GM23338 (cell line): ENCODE results near the gene CLCF1. TPM values are rescaled to one million over a fixed set of nuclear protein-coding genes. Genes with fewer than 3 reads are reported as not detected.

Experiments
- ATAC-seq: fragments of 200-7000 bp; cut with Tn5 transposase; 3 replicates; pipeline ENCODE4 v1.9.1; 2020
- DNase-seq: peaks from one replicate; pipeline ENCODE4 v3.0.0-alpha.2; 2015; ENCODE audit warnings: low spot score
- H2AFZ ChIP-seq: fragments of 200-600 bp; sonication (generic); 2 replicates; pipeline ENCODE4 v1.8.0; 2016; ENCODE audit warnings: antibody characterized with exemption, mild to moderate bottlenecking, moderate library complexity
- H3F3A ChIP-seq: fragments of 200-600 bp; sonication (generic); replicated peaks from 2 replicates; pipeline ENCODE4 v1.8.0; 2017; ENCODE audit warnings: antibody characterized with exemption, mixed run types, low read depth
- H3K27ac ChIP-seq: fragments of 200-600 bp; sonication (generic); 2 replicates; pipeline ENCODE4 v1.6.1; 2016; ENCODE audit warnings: low read depth
- H3K27me3 ChIP-seq: fragments of 200-600 bp; sonication (generic); 2 replicates; pipeline ENCODE4 v1.8.0; 2016; ENCODE audit warnings: mild to moderate bottlenecking, mixed run types, moderate library complexity; ENCODE audit not compliant: insufficient read depth
- H3K36me3 ChIP-seq: fragments of 200-600 bp; sonication (generic); 2 replicates; pipeline ENCODE4 v1.8.0; 2016; ENCODE audit warnings: mild to moderate bottlenecking; ENCODE audit not compliant: insufficient read depth
- H3K4me1 ChIP-seq: fragments of 200-600 bp; sonication (generic); 2 replicates; pipeline ENCODE4 v1.8.0; 2016; ENCODE audit warnings: mild to moderate bottlenecking, moderate library complexity; ENCODE audit not compliant: insufficient read depth
- H3K4me2 ChIP-seq: fragments of 200-600 bp; sonication (generic); 2 replicates; pipeline ENCODE4 v1.7.1; 2017; ENCODE audit warnings: mixed run types
- H3K4me3 ChIP-seq: fragments of 200-600 bp; sonication (generic); 2 replicates; pipeline ENCODE4 v1.6.1; 2016; ENCODE audit warnings: mixed run types
- H3K79me2 ChIP-seq: fragments of 200-600 bp; sonication (generic); replicated peaks from 2 replicates; pipeline ENCODE4 v1.8.0; 2017; ENCODE audit warnings: mild to moderate bottlenecking; ENCODE audit not compliant: insufficient read depth
- H3K9me2 ChIP-seq: fragments of 200-600 bp; sonication (generic); 2 replicates; pipeline ENCODE4 v1.8.0; 2017; ENCODE audit not compliant: insufficient read depth
- H4K20me1 ChIP-seq: fragments of 200-600 bp; sonication (generic); replicated peaks from 2 replicates; pipeline ENCODE4 v1.8.0; 2017; ENCODE audit warnings: mild to moderate bottlenecking; ENCODE audit not compliant: insufficient read depth
- H3K27ac Mint-ChIP-seq: 2 replicates; pipeline ENCODE4 v1.8.0; 2020; ENCODE audit warnings: inconsistent platforms, mild to moderate bottlenecking, moderate library complexity, mixed read lengths
- H3K27me3 Mint-ChIP-seq: 3 replicates; pipeline ENCODE4 v1.8.0; 2022; ENCODE audit warnings: low read depth, mild to moderate bottlenecking, moderate library complexity, mixed read lengths, inconsistent platforms; ENCODE audit not compliant: insufficient read depth, poor library complexity
- H3K36me3 Mint-ChIP-seq: 3 replicates; pipeline ENCODE4 v1.8.0; 2021; ENCODE audit warnings: low read depth, mild to moderate bottlenecking, inconsistent platforms, moderate library complexity, mixed read lengths
- H3K4me1 Mint-ChIP-seq: 3 replicates; pipeline ENCODE4 v1.8.0; 2020; ENCODE audit warnings: mild to moderate bottlenecking, inconsistent platforms, mixed read lengths
- H3K4me3 Mint-ChIP-seq: 3 replicates; pipeline ENCODE4 v1.8.0; 2021; ENCODE audit warnings: moderate library complexity, mild to moderate bottlenecking, inconsistent platforms, mixed read lengths
- H3K9me3 Mint-ChIP-seq: 3 replicates; pipeline ENCODE4 v1.8.0; 2020; ENCODE audit warnings: moderate library complexity, mild to moderate bottlenecking, inconsistent platforms, mixed read lengths
- CREB1 ChIP-seq: fragments of 250-450 bp; sonication (Bioruptor Pico); IDR thresholded peaks from 2 replicates; pipeline ENCODE4 v1.5.0; 2020; ENCODE audit warnings: low read depth, mild to moderate bottlenecking, moderate library complexity
- CTCF ChIP-seq, 2 experiments: fragments of 200-600 bp in 1 of 2; sonication (generic) in 1 of 2; conservative IDR thresholded peaks; 2 replicates each; pipeline versions ENCODE4 v1.5.1 to v1.6.1; 2016 to 2017; ENCODE audit warnings: antibody characterized with exemption in 2 of 2, low read depth in 2 of 2, mild to moderate bottlenecking in 2 of 2, moderate library complexity in 1 of 2
- ETS1 ChIP-seq: IDR thresholded peaks from 2 replicates; pipeline ENCODE4 v1.6.1; 2016; ENCODE audit warnings: antibody characterized with exemption
- EZH2 ChIP-seq: fragments of 200-600 bp; sonication (generic); IDR thresholded peaks from one replicate; pipeline ENCODE4 v1.8.0; 2017; ENCODE audit warnings: antibody characterized with exemption, mild to moderate bottlenecking, low read depth; ENCODE audit not compliant: unreplicated experiment
- EZH2phosphoT487 ChIP-seq: fragments of 200-600 bp; sonication (generic); IDR thresholded peaks from one replicate; pipeline ENCODE4 v1.8.1; 2018; ENCODE audit warnings: antibody characterized with exemption; ENCODE audit not compliant: unreplicated experiment
- JUNB ChIP-seq: IDR thresholded peaks from one replicate; pipeline ENCODE4 v1.6.1; 2016; ENCODE audit warnings: antibody characterized with exemption; ENCODE audit not compliant: unreplicated experiment
- NANOG ChIP-seq: IDR thresholded peaks from 2 replicates; pipeline ENCODE4 v1.6.1; 2016; ENCODE audit warnings: antibody characterized with exemption, borderline replicate concordance
- POLR2AphosphoS5 ChIP-seq: IDR thresholded peaks from 2 replicates; pipeline ENCODE4 v1.6.1; 2016; ENCODE audit warnings: antibody characterized with exemption, low read depth
- REST ChIP-seq: IDR thresholded peaks from one replicate; pipeline ENCODE4 v1.6.1; 2018; ENCODE audit warnings: antibody characterized with exemption; ENCODE audit not compliant: unreplicated experiment
- STAT1 ChIP-seq: IDR thresholded peaks from one replicate; pipeline ENCODE4 v1.6.1; 2016; ENCODE audit warnings: antibody characterized with exemption; ENCODE audit not compliant: unreplicated experiment
- ZNF114 ChIP-seq: fragments of 250-450 bp; sonication (Bioruptor Pico); IDR thresholded peaks from 2 replicates; pipeline ENCODE4 v1.5.0; 2020; ENCODE audit warnings: mild to moderate bottlenecking, moderate library complexity
- ZNF331 ChIP-seq: fragments of 250-450 bp; sonication (Bioruptor Pico); IDR thresholded peaks from 2 replicates; pipeline ENCODE4 v1.5.0; 2020; ENCODE audit warnings: low read depth, mild to moderate bottlenecking, moderate library complexity
- ZNF462 ChIP-seq: fragments of 250-450 bp; sonication (Bioruptor Pico); IDR thresholded peaks from 2 replicates; pipeline ENCODE4 v1.5.0; 2020; ENCODE audit warnings: mild to moderate bottlenecking, moderate library complexity
- polyA plus RNA-seq: library from polyadenylated mRNA; unstranded; fragments of >200 nt; fragmentation: Nextera tagmentation; extraction: Ambion mirVana; gene quantifications from 2 replicates; pipeline ENCODE4 v1.2.1, GENCODE V29; 2016
- total RNA-seq: library from RNA; depleted of rRNA; stranded (reverse); fragments of >200 nt; shearing (Covaris generic); gene quantifications from 2 replicates; pipeline ENCODE4 v1.2.3, GENCODE V29; 2014

Gene CLCF1
- total and polyA plus RNA-seq, 2 experiments from 2014 or later, result 0.32 TPM; not detected in 1

GRCh38 chr11:67405196-67405567 is 31.8 kb upstream of the CLCF1 start:
- H3K27ac Mint-ChIP-seq, result no peak overlapping the region
- Histone ChIP-seq H2AFZ (no peak overlapping the region), H3K27me3 (no peaks in the 10 kb centered on the region), H3K79me2 (peaks cover 10% of the 10 kb centered on the region), H3K9me2 (no peaks in the 10 kb centered on the region), H3K36me3 (no peaks in the 10 kb centered on the region), H3K27ac (no peak overlapping the region), H3K4me3 (no peak overlapping the region), H3F3A (no peaks in the 10 kb centered on the region), H4K20me1 (peaks cover 6% of the 10 kb centered on the region; the same call in 1 of the 2 replicates), H3K4me2 (no peak overlapping the region), H3K4me1 (peaks cover 13% of the 10 kb centered on the region; the same call in 1 of the 2 replicates)
- H3K4me1 Mint-ChIP-seq, result peaks cover 21% of the 10 kb centered on the region
- no peaks in the 10 kb centered on the region for H3K9me3 Mint-ChIP-seq
- peaks cover 5% of the 10 kb centered on the region for H3K36me3 Mint-ChIP-seq
- H3K27me3 Mint-ChIP-seq, result peaks cover 20% of the 10 kb centered on the region
- ATAC-seq (no peak), DNase-seq (no peak)
- TF ChIP-seq EZH2phosphoT487, result no peak
- TF ChIP-seq JUNB, result no peak
- no peak for TF ChIP-seq ZNF462 (CRISPR knock-in tag)
- no peak for TF ChIP-seq ZNF331 (CRISPR knock-in tag)
- no peak for TF ChIP-seq CTCF (conservative IDR thresholded peaks at IDR 0.05; ENCODE audit: low read depth in 2 of 2)
- TF ChIP-seq ETS1, result no peak
- TF ChIP-seq ZNF114, result no peak
- no peak for TF ChIP-seq EZH2
- TF ChIP-seq REST, result no peak
- TF ChIP-seq STAT1, result no peak
- no peak for TF ChIP-seq POLR2AphosphoS5
- no peak for TF ChIP-seq NANOG
- no peak for TF ChIP-seq CREB1 (CRISPR knock-in tag)
- H3K4me3 Mint-ChIP-seq, result no peak overlapping the region
